GM12892 (cell line): ENCODE measurements around the gene LRCH1.

Experiments used
- POLR2A ChIP-seq: IDR thresholded peaks from 2 replicates; pipeline ENCODE4 v1.6.1; 2011; ENCODE audit warnings: low read depth, low read length, control low read depth
- POLR2AphosphoS5 ChIP-seq: IDR thresholded peaks from 2 replicates; pipeline ENCODE4 v1.6.1; 2011; ENCODE audit warnings: low read depth, low read length, control low read depth

GRCh38 chr13:46663206-46664037 is 110.5 kb downstream of the LRCH1 start:
- TF ChIP-seq POLR2AphosphoS5 (no peak), POLR2A (no peak)
